H1 (cell line): Measurements from ENCODE around the gene DCLK1.

Source experiments
- CREB1 ChIP-seq: IDR thresholded peaks from 2 replicates; pipeline ENCODE4 v1.6.1; 2012; ENCODE audit warnings: inconsistent platforms
- POLR2A ChIP-seq, 2 experiments: IDR thresholded peaks; 1 replicate in 1 of 2; 2 replicates in 1 of 2; pipeline ENCODE4 v1.6.1; 2011; ENCODE audit warnings: low read depth in 2 of 2, low read length in 2 of 2, mild to moderate bottlenecking in 2 of 2; ENCODE audit errors: control extremely low read depth in 1 of 2
- TF ChIP-seq, protein P1 (sequence below), 3 experiments: IDR thresholded peaks; 1 replicate in 2 of 3; 2 replicates in 1 of 3; pipeline versions ENCODE4 v1.5.1 to v1.6.1; 2011; ENCODE audit warnings: low read length in 3 of 3, mild to moderate bottlenecking in 3 of 3, inconsistent platforms in 2 of 3, low read depth in 1 of 3, moderate library complexity in 1 of 3; ENCODE audit not compliant: insufficient read depth in 1 of 3; ENCODE audit errors: control extremely low read depth in 1 of 3

DNA sequence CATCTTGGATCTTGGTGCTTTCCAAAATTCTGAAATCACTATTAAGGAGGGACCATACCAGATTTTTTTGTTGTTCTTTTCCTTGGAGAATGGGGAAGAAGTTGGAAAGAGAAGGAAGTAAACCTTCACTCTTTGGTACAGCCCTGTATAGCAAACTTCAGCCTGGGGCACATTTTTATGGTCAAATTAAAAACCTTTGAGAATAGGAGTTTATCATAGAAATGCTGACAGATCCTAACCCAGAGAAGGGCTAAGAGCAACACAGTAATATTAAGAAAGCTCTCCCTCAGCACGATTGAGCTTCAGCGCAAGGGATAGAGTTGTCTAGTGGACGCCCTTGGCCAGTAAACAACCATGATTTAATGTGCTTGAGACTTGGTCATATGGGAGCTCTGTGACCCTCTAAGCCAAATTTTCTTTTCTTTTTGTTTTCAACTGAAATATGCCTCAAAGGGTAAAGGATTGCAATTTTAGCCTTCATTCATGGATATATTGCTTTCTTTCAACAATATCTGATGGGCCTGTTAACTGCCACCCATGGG lies 360.4 kb downstream of the DCLK1 start:
- TF ChIP-seq, protein P1, sequence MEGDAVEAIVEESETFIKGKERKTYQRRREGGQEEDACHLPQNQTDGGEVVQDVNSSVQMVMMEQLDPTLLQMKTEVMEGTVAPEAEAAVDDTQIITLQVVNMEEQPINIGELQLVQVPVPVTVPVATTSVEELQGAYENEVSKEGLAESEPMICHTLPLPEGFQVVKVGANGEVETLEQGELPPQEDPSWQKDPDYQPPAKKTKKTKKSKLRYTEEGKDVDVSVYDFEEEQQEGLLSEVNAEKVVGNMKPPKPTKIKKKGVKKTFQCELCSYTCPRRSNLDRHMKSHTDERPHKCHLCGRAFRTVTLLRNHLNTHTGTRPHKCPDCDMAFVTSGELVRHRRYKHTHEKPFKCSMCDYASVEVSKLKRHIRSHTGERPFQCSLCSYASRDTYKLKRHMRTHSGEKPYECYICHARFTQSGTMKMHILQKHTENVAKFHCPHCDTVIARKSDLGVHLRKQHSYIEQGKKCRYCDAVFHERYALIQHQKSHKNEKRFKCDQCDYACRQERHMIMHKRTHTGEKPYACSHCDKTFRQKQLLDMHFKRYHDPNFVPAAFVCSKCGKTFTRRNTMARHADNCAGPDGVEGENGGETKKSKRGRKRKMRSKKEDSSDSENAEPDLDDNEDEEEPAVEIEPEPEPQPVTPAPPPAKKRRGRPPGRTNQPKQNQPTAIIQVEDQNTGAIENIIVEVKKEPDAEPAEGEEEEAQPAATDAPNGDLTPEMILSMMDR (IDR thresholded peaks at IDR 0.05; ENCODE audit: control extremely low read depth in 1 of 3, insufficient read depth in 1 of 3, low read depth in 1 of 3, low read length in 3 of 3) = no peak
- no peak for TF ChIP-seq CREB1
- TF ChIP-seq POLR2A (IDR thresholded peaks at IDR 0.05; ENCODE audit: control extremely low read depth in 1 of 2, low read depth in 2 of 2, low read length in 2 of 2) = no peak
